Immature natural killer cell (primary cell): Measurements from ENCODE around the gene RELN. TPM values are rescaled to one million over a fixed set of nuclear protein-coding genes. Genes with fewer than 3 reads are reported as not detected.

Experiments used
- DNase-seq, 3 donors: peaks; one replicate each; pipeline ENCODE4 v3.0.0; 2022; ENCODE audit warnings: mixed read lengths in 1 of 3
- H3K27ac Mint-ChIP-seq, 6 donors: one replicate each; pipeline ENCODE4 v1.8.0; 2020; ENCODE audit warnings: mixed read lengths in 6 of 6, mild to moderate bottlenecking in 5 of 6, inconsistent platforms in 4 of 6, moderate library complexity in 3 of 6
- H3K27me3 Mint-ChIP-seq, 3 donors: one replicate each; pipeline ENCODE4 v1.8.0; 2020 to 2021; ENCODE audit warnings: low read depth in 3 of 3, mild to moderate bottlenecking in 3 of 3, mixed read lengths in 3 of 3, moderate library complexity in 3 of 3, inconsistent platforms in 1 of 3
- H3K36me3 Mint-ChIP-seq, 3 donors: one replicate each; pipeline ENCODE4 v1.8.0; 2020; ENCODE audit warnings: mixed read lengths in 3 of 3, inconsistent platforms in 2 of 3, mild to moderate bottlenecking in 2 of 3
- H3K4me1 Mint-ChIP-seq, 2 donors: one replicate each; pipeline ENCODE4 v1.8.0; 2020; ENCODE audit warnings: inconsistent platforms in 2 of 2, mild to moderate bottlenecking in 2 of 2, mixed read lengths in 2 of 2, moderate library complexity in 1 of 2
- H3K4me3 Mint-ChIP-seq, 5 donors: one replicate each; pipeline ENCODE4 v1.8.0; 2020; ENCODE audit warnings: mild to moderate bottlenecking in 5 of 5, mixed read lengths in 5 of 5, inconsistent platforms in 3 of 5, moderate library complexity in 3 of 5
- H3K9me3 Mint-ChIP-seq, 6 donors: one replicate each; pipeline ENCODE4 v1.8.0; 2020; ENCODE audit warnings: mild to moderate bottlenecking in 6 of 6, mixed read lengths in 6 of 6, inconsistent platforms in 4 of 6, moderate library complexity in 3 of 6
- polyA plus RNA-seq, 3 donors: library from polyadenylated mRNA; unstranded; fragments of 300-500 nt; fragmentation: Illumina TruSeq; gene quantifications; one replicate each; pipeline ENCODE4 v1.2.3, GENCODE V29; 2021

The RELN gene
- polyA plus RNA-seq, 3 donors from 2014 or later: not detected

DNA sequence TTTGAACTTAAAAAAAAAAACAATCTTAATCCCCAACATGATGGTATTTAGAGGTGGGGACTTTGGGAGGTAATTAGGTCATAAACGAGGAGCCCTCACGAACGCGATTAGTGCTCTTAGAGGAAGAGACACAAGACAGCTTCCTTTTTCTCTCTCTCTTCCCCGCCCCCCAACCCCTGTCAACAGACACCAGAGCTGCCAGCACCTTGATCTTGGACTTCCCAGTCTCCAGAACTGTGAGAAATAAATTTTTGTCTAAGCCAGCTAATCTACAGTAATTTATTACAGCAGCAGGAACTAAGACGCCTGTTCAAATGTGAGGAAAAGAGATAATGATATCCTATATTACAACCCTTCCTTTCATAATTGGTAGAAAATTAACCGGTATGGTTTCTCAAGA lies 40.1 kb downstream of the RELN start:
- Mint-ChIP-seq H3K9me3 (peaks cover 0 to 10% (median 1%) of the 10 kb centered on the region in 6 donors), H3K36me3 (no peaks in the 10 kb centered on the region), H3K4me1 (no peaks in the 10 kb centered on the region), H3K4me3 (no peak overlapping the region), H3K27ac (no peak overlapping the region), H3K27me3 (peaks cover 2 to 5% (median 2%) of the 10 kb centered on the region in 3 donors)
- DNase-seq: no peak

GRCh38 chr7:103947026-103947655 lies 42.3 kb downstream of the RELN start:
- Mint-ChIP-seq H3K27ac (no peak overlapping the region), H3K4me1 (no peaks in the 10 kb centered on the region)

DNA sequence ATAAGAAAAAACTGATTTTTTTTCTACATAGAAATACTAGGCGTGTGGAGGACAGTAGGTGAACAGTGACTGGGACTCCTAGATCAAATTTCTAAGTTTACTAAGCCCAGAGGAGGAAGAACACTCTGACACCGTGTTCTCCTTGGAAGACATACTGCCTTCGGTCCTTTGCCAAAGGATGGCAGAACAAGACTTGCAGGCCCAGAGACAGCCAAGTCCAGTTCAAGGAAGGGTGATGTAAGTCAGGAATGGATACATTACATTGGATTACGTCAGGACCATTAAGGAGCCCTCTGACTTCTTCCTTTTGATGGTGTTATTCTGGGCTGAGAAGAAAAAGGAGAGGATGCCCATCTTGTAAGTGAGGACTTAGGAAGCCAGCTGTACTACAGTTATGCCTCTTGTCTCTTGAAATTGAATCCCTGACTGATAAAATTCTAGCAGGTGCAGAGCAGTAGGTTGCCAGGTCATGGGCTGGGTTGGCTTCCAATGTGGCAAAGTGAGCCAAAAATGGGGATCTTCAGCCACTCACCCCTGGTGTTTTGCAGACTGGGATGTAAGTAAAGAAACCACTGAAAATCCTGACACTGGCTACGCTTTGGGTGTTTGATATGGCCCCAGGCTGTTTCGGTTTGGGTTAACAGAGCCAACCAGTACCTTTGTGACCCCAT lies 45.1 kb downstream of the RELN start:
- no peaks in the 10 kb centered on the region for H3K4me1 Mint-ChIP-seq
- H3K9me3 Mint-ChIP-seq: peaks cover 0 to 9% (median 0%) of the 10 kb centered on the region in 6 donors
- no peaks in the 10 kb centered on the region for H3K36me3 Mint-ChIP-seq
- DNase-seq: no peak
- H3K4me3 Mint-ChIP-seq: no peak overlapping the region
- no peak overlapping the region for H3K27ac Mint-ChIP-seq
- H3K27me3 Mint-ChIP-seq: peaks cover 1 to 7% (median 2%) of the 10 kb centered on the region in 3 donors

More at GRCh38 chr7:103947026-103947655, 42.3 kb downstream of the RELN start:
- no peaks in the 10 kb centered on the region for H3K36me3 Mint-ChIP-seq
- no peak for DNase-seq
- no peak overlapping the region for H3K4me3 Mint-ChIP-seq
- H3K27me3 Mint-ChIP-seq: peaks cover 2 to 6% (median 3%) of the 10 kb centered on the region in 3 donors
- peaks cover 0 to 9% (median 0%) of the 10 kb centered on the region in 6 donors for H3K9me3 Mint-ChIP-seq

GRCh38 chr7:103941976-103942375 lies 47.5 kb downstream of the RELN start:
- no peak for DNase-seq
- no peaks in the 10 kb centered on the region for H3K36me3 Mint-ChIP-seq
- H3K4me3 Mint-ChIP-seq: no peak overlapping the region
- H3K4me1 Mint-ChIP-seq: no peaks in the 10 kb centered on the region
- peaks cover 1 to 3% (median 2%) of the 10 kb centered on the region in 3 donors for H3K27me3 Mint-ChIP-seq
- H3K9me3 Mint-ChIP-seq: peaks cover 0 to 9% (median 0%) of the 10 kb centered on the region in 6 donors
- H3K27ac Mint-ChIP-seq: no peak overlapping the region

DNA sequence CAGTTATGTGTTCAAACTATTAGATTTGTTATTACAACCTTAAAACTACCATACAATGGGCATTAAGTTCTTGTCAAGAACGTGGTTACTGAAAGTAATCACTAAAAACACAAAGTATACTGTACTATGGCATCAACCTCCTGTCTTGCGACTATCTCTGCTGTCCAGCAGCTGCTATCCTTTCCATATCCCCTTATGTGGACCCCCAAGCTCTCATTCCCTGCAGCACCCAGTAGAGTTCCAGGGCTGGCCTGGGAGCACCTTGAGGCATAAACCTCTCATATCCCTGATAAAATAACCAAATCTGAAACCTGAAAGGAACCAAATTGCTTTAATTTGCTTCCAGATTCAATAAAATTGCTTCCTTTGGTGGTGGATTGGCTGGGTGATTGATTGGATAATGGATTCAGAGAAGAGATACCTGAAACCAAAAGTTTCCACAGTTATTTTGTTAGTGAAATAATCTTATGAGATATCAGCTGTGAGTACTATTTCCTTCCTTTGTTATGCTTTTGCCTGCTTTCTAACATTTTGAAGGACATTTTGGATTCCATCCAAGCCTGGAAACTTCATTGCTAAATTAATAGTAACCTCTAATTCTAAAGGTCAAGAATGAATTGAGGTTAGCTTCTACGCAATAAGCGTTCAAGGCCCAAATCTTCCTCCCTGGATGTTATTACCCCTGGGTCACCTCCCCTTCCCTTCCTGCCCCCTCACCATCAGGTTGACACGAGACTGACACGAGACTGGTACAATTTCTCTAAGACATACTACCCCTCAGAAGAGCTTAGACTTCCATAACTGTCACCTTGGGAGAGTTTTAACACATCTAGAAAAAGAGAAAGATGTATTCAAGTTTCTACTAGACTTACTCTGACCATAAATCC lies 48.8 kb downstream of the RELN start:
- no peak overlapping the region for H3K27ac Mint-ChIP-seq
- DNase-seq: no peak
- H3K9me3 Mint-ChIP-seq: peaks cover 0 to 9% (median 2%) of the 10 kb centered on the region in 6 donors
- peaks cover 1 to 2% (median 2%) of the 10 kb centered on the region in 3 donors for H3K27me3 Mint-ChIP-seq
- no peak overlapping the region for H3K4me3 Mint-ChIP-seq
- H3K36me3 Mint-ChIP-seq: no peaks in the 10 kb centered on the region
- H3K4me1 Mint-ChIP-seq: no peaks in the 10 kb centered on the region

DNA sequence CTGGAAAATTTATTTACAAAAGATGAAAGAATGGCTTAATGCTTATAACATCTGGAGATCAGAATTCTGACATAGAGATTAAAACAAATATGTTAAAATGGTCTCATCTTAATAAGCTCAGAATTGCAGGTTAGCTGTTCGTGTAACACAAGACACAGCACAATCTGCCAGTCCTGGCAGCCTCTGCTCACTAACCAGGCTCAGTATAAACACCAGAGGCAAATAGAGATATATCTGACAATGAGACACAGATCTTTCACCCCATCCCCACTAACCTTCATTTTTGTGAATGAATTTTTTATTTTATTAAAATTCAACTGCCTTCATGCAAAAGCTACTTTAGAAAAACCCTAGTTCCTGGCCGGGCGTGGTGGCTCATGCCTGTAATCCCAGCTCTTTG lies 51.8 kb downstream of the RELN start:
- Mint-ChIP-seq H3K9me3 (peaks cover 0 to 11% (median 2%) of the 10 kb centered on the region in 6 donors), H3K36me3 (no peaks in the 10 kb centered on the region), H3K4me3 (no peak overlapping the region), H3K27me3 (peaks cover 0 to 2% (median 1%) of the 10 kb centered on the region in 3 donors), H3K4me1 (no peaks in the 10 kb centered on the region), H3K27ac (no peak overlapping the region)
- no peak for DNase-seq

- no peak overlapping the region for H3K27ac Mint-ChIP-seq
- no peaks in the 10 kb centered on the region for H3K36me3 Mint-ChIP-seq
- no peak for DNase-seq
- no peaks in the 10 kb centered on the region for H3K4me1 Mint-ChIP-seq
- peaks cover 0 to 13% (median under 1%) of the 10 kb centered on the region in 6 donors for H3K9me3 Mint-ChIP-seq
- H3K27me3 Mint-ChIP-seq: peaks cover 0 to 2% (median 0%) of the 10 kb centered on the region in 3 donors
- H3K4me3 Mint-ChIP-seq: no peak overlapping the region
Observed at GRCh38 chr7:103936558-103936957, 52.9 kb downstream of the RELN start.

DNA sequence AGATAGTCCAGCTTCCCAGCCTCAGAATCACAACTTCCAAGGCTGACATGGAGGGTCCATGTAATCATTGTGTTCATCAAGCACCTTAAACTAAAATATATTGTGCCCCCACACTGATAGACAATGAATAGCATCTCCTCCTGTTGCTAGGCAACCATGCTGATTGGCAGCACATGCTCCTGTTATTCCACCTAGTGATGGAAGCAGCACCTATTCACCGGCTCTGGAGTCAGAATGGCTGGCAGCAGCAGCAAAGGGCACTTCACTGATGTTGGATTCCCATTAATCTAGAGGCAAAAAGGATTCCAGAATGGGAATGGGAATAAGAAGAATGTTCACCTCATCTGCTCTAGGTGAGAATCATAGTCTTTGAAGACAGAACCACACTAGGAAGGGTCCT lies 55.0 kb downstream of the RELN start:
- Mint-ChIP-seq H3K36me3 (no peaks in the 10 kb centered on the region), H3K4me3 (no peak overlapping the region), H3K27me3 (peaks cover 0 to 2% (median 2%) of the 10 kb centered on the region in 3 donors), H3K27ac (no peak overlapping the region), H3K9me3 (peaks cover 0 to 17% (median 3%) of the 10 kb centered on the region in 6 donors), H3K4me1 (no peaks in the 10 kb centered on the region)
- DNase-seq: no peak

DNA sequence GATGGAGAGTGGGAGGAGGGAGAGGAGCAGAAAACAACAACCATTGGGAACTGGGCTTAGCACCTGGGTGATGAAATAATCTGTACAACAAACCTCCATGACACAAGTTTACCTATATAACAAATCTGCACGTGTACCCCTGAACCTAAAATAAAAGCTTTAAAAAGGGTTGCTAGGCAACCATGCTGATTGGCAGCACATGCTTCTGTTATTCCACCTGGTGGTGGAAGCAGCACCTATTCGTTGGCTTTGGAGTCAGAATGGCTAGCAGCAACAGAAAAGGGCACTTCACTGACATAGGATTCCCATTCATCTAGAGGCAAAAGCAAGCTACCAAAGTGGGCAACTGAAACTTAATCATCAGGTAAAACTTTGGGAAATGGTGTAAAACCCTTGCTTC lies 57.1 kb downstream of the RELN start:
- H3K4me3 Mint-ChIP-seq: no peak overlapping the region
- peaks cover 0 to 2% (median 2%) of the 10 kb centered on the region in 3 donors for H3K27me3 Mint-ChIP-seq
- no peaks in the 10 kb centered on the region for H3K4me1 Mint-ChIP-seq
- H3K27ac Mint-ChIP-seq: no peak overlapping the region
- peaks cover 0 to 17% (median 3%) of the 10 kb centered on the region in 6 donors for H3K9me3 Mint-ChIP-seq
- no peak for DNase-seq
- no peaks in the 10 kb centered on the region for H3K36me3 Mint-ChIP-seq

DNA sequence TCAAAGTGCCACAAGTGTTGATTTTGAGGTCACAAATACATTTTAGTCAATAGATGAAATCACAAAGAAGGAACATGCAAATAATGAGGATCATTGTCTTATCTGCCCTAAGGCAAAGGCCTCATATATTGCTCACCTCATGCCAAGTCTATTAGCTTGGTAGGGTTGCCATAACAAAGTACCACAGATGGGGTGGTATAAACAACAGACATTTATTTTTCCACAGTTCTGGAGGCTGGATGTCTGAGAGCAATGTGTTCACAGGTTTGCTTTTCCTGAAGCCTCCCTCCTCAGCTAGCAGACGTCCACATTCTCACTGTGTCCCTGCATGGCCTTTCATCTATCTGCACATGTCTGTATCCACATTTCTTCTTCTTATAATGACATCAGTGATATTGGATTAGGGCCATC lies 59.6 kb downstream of the RELN start:
- DNase-seq: no peak
- no peaks in the 10 kb centered on the region for H3K36me3 Mint-ChIP-seq
- H3K27me3 Mint-ChIP-seq: peaks cover 0 to 2% (median 2%) of the 10 kb centered on the region in 3 donors
- no peak overlapping the region for H3K27ac Mint-ChIP-seq
- H3K4me3 Mint-ChIP-seq: no peak overlapping the region
- peaks cover 0 to 6% (median 3%) of the 10 kb centered on the region in 6 donors for H3K9me3 Mint-ChIP-seq
- H3K4me1 Mint-ChIP-seq: no peaks in the 10 kb centered on the region

DNA sequence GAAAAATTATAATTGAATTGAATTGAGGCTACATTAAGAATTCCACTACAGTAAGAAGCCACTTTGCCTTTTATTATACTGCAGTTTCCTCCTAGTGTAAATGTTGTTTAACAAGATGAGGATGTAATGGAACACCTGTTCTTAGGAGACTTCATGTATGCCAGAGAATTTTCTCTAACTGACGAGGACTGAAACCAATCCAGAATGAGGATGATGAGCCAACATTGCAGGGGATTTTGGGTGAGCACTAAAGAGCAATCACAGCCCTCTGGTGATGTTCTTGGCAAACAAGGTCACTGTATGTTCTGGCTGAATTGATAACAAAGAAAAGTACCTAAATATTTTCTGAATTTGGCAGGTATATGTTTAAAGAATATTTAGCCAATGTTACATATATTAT lies 60.9 kb downstream of the RELN start:
- Mint-ChIP-seq H3K4me1 (no peaks in the 10 kb centered on the region), H3K27me3 (peaks cover 0 to 2% (median 2%) of the 10 kb centered on the region in 3 donors), H3K36me3 (no peaks in the 10 kb centered on the region), H3K4me3 (no peak overlapping the region), H3K27ac (no peak overlapping the region), H3K9me3 (peaks cover 0 to 6% (median 4%) of the 10 kb centered on the region in 6 donors)
- DNase-seq: no peak

DNA sequence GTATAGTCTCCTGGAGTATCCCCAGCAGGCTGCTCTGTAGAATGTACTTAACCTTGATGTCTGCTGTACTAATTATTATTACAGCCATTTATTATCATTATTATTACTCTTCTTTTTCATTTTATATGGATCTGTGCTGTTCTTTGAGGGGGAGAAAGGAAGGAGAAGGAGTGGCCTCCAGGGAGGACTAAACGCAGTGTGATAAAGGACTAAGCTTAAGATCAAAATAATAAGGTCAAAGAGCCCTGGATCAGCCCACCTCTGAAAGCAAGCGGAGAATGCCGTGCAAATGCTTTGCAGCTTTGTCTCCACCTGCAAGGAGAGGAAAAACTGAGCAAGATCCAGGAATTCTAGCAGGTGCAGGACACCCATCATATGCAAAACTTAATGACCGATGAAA lies 65.3 kb downstream of the RELN start:
- Mint-ChIP-seq H3K4me3 (no peak overlapping the region), H3K4me1 (no peaks in the 10 kb centered on the region), H3K36me3 (no peaks in the 10 kb centered on the region), H3K27ac (no peak overlapping the region), H3K27me3 (peaks cover 0 to 1% (median 0%) of the 10 kb centered on the region in 3 donors), H3K9me3 (peaks cover 0 to 4% (median 0%) of the 10 kb centered on the region in 6 donors)
- DNase-seq: no peak

DNA sequence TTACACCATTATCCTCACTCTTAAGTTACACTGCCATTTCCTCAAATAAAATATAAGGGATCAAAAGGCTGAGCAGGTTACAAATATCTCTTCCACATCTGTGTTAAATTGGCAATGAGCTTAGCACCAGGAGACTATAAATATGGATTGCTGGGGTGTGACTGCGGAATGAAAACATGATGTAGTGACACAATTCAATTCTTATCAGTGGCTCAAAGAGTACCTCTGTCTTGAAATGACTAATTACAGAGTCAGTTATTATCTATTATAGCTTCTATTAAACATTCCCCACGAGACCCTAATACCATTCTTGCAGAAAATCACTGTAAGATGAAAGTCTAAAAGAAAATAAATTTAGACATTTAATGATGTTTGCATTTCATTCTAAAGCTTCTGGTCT lies 67.1 kb downstream of the RELN start:
- H3K36me3 Mint-ChIP-seq: no peaks in the 10 kb centered on the region
- H3K27ac Mint-ChIP-seq: no peak overlapping the region
- H3K4me3 Mint-ChIP-seq: no peak overlapping the region
- peaks cover 0 to 1% (median 0%) of the 10 kb centered on the region in 3 donors for H3K27me3 Mint-ChIP-seq
- no peak for DNase-seq
- peaks cover 0 to 2% (median 0%) of the 10 kb centered on the region in 6 donors for H3K9me3 Mint-ChIP-seq
- H3K4me1 Mint-ChIP-seq: no peaks in the 10 kb centered on the region

- DNase-seq: no peak
- H3K4me1 Mint-ChIP-seq: no peaks in the 10 kb centered on the region
- H3K9me3 Mint-ChIP-seq: peaks cover 0 to 2% (median 0%) of the 10 kb centered on the region in 6 donors
- H3K36me3 Mint-ChIP-seq: no peaks in the 10 kb centered on the region
- H3K4me3 Mint-ChIP-seq: no peak overlapping the region
- H3K27ac Mint-ChIP-seq: no peak overlapping the region
- H3K27me3 Mint-ChIP-seq: peaks cover 0 to 1% (median 0%) of the 10 kb centered on the region in 3 donors
Observed at GRCh38 chr7:103921692-103922091, 67.8 kb downstream of the RELN start.
